ENCODE measurements around the gene SRMS.

The SRMS gene

GRCh38 chr20:63537525-63538203 is 9.9 kb downstream of the SRMS start:
- DNase-seq (ENCODE audit: low read depth) = peak; percentile 88

DNA sequence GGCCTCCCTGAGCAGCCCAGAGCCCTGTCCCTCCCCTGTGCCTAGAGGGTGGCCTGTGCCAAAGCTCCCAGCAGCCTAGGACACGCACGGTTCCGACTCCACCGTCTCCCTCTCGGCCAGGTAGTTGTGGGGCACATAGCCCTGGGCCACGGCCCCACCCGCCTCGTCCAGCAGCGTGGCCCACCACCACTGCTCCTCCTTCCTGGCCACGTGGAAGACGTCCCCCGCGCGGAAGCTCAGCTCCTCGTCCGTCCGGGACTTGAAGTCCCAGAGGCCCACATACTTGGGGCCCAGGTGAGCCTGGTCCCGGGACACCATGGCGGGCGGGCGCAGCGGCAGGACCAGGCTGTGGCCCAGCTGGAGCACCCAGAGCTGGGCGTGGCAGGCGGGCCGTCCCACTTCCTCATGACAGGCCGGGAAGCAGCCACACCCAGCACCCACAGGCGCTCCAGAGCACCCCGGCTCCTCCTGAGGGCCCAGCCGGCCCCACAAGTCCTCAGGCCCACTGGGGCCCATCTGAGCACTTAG is 10.5 kb downstream of the SRMS start, which contains the start of gene PTK6:
TSS of gene PTK6 (minus strand) at position 380 of the 528 bp plus-strand sequence. CDS start at position 318, 62 bp downstream.
- no peak for DNase-seq (ENCODE audit: low read depth)

GRCh38 chr20:63536241-63536977 is 11.1 kb downstream of the SRMS start:
- DNase-seq (ENCODE audit: low read depth) = no peak

DNA sequence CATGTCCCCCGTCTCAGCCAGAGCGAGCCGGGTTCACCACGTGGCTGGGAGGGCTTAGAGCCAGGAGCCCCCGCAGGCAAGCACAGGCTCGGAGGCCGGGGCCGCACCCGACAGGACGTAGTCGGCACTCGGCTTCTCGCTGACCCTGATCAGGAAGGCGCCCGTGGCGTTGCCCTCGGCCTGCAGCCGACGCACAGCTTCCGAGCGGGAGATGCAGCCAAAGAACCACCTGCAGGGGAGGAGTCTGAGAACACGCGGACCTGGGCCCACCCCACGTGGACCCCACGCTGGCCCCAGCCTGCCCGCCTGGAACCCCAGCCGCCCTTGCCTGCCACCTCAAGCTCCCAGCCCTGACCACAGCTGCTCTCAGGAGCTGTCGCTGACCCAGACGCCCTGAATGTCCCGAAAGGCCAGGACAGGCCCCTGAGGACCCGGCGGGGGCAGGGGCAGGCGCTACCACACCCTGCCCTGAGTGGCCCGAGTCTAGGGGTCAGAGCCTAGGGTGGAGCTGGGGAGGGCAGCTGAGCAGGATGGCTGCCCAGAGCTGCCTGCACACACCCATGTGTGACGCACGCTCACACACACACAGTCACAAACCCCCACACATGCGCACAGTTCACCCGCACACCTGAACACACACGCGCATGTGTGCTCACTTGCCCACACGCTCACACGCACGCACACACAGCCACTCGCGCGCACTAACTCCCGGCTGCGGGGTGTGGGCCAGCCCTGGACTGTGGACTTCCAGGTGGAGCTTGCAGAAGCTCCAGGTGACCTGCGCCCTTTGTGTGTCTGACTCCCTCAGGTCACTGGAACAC is 12.5 kb downstream of the SRMS start:
- no peak for DNase-seq (ENCODE audit: low read depth)

DNA sequence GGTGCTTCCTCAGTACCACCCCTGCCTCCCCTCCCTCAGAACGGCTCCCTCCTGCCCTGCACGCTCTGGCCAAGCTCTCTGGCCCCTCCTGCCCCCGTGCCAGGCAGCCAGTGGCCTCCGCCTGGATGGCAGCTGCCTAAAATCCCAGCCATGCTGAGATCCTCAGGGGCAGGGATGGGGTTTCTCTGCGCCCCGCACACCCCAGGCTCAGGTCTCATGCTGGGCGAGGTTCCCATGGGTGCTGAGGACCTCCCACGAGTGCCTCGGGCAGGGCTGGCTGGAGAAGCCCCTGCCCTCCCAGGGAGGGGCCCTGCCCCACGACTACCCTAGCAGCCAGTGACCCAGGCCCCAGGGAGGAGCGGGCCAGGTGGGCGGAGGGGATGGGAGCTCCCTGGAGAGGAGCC is 13.1 kb downstream of the SRMS start:
- no peak for DNase-seq (ENCODE audit: low read depth)

DNA sequence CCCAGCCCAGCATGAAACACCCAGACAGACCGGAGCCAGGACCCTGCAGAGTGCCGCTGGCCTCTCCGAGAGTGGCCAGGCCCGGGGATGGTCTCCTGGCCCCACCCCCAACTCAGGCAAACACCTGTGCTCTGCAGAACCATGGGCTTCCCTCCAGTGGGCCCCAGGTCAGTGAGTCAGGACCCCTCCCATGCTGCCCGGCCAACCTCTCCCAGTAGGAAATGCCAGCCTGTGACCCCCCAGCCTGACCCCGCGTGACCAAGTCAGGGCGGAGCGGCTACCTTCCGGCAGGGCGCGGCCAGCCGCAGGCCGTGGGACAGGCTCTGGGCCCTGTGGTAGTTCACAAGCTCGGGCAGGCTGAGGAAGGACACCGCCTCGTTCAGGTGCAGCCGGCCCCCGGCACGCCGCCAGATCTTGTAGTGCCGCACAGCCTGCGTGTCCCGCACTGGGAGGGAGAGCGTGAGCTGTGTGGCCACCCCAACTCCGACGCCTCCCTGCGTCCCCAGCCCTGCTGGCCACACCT is 13.6 kb downstream of the SRMS start:
- DNase-seq (ENCODE audit: low read depth) = no peak

DNA sequence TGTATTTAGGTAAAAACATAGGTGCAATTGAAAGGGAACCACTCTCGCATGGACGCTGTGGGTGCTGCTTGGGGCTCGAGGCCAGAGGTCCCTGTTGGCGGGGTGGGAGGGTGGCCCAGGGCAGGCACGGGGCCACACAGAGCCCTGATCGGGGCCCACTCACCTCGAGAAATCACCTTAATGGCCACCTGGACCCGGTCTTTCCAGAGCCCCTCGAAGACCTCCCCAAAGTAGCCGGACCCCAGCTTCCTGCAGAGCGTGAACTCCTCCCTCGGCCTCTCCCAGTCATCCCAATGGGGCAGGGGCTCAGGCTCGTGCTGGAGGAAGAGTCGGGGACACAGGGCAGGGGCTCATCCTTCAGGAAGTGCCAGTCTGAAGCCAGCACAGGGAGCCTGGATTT is 14.2 kb downstream of the SRMS start:
- no peak for DNase-seq (ENCODE audit: low read depth)

DNA sequence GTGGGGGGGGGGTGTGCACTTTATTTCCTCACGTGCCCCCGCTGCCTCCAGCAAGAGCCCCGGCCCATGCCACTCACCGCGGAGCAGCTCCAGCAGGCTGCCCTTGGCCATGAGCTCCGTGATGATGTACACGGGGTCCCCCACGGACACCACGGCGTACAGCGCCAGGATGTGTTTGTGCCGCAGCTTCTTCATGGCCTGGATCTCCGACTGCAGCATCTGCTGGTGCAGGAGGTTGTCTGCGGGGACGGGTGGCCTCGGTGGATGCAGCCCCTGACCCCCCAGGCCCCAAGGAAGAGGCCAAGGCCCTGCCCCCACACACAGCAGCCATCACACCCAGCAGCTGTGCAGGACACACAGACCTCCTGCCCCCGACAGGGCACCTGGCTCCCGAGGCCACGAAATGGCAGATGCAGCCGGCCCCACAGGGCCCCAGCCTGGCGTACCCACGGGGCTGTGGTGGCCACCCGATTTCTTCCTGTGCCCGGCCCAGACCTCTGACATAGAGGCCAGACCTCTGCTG is 15.0 kb downstream of the SRMS start:
- no peak for DNase-seq (ENCODE audit: low read depth)

GRCh38 chr20:63531686-63532448 is 15.7 kb downstream of the SRMS start:
- DNase-seq (ENCODE audit: low read depth) = no peak

- DNase-seq (ENCODE audit: low read depth) = no peak
Observed at GRCh38 chr20:63530788-63531160, 16.8 kb downstream of the SRMS start.

- DNase-seq (ENCODE audit: low read depth) = no peak
Observed at GRCh38 chr20:63529861-63530787, 17.4 kb downstream of the SRMS start.

DNA sequence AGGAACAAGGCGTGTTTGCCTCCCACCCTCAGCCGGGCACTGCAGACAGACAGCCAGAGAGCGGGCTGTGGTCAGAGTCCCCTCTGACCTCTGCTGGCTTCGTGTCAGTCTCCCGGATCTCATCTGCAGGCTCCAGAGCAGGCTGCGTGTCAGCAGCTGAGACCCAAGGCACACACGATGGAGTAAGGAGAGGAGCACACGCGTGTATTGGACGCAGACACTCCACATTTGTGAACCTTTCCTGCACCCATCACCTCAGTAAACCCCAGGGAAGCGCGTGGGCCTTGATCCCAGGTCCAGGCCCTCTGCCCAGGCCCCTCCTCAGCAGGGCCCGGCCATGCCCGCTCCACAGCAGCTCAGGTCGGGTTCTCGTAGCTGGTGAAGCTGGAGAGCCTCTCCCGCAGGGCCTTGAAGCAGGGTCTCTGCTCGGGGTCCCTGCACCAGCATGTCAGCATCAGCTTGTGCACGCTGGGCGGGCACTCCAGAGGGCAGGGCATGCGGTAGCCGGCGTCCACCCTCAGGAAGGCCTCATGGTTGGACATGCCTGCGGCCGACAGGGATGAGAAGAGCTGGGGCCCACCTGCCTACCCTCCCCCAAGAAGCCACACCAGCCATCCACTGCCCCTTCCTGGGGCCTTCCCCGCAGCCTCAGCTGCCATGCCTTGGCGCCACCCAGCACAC is 18.2 kb downstream of the SRMS start:
- DNase-seq (ENCODE audit: low read depth) = no peak

GRCh38 chr20:63527184-63527583 is 20.4 kb downstream of the SRMS start:
- DNase-seq (ENCODE audit: low read depth) = no peak

- DNase-seq (ENCODE audit: low read depth) = no peak
Observed at GRCh38 chr20:63525971-63526370, 21.6 kb downstream of the SRMS start.

DNA sequence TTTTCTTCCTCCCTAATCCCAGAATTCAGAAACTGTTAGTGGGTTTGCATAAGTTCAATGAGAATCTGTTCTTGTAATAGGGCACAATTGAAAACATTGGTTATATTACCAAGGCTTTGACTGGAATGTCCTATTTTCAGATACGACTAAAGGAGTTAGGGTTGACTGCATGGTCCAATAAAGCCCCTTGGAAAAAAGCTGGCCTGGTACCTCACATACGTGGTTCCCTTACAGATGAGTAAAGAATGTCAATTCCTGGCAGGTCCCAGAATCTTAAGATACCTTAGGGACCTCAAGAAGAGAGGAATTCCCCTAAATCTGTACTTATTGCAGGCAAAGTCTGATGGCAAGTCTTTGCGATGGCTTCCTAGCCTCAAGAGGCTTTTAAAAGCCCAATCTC is 22.4 kb downstream of the SRMS start:
- no peak for DNase-seq (ENCODE audit: low read depth)

DNA sequence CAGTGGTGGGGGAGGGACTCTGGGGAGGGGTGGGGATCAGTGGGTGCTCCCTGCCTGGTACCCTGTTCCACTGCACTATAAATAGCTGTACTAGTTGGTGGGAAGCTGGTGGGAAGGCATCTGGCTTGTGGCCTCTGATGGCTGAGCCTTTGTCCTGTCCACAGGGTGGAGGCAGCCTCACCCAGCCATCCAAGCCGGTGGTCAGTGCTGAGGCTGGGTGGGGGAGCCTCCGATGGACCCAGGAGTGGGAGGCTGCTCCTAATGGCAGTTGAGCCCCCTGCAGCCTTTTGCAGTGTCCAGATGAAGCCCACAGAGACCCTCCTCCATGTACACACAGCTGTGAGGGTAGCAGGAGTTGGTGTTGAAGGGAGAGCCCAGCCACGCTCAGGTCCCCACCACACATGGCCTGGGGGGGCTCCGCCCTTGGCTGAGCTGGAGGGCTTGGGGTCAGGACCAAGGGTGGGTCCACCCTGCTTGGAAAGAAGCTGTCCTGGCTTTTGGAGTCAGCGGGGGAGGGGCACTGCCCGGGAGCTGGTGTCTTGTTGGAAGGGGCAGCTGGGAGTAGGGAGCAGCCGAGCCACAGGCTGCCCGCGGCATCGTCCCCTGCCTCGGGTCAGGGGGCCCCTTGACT is 24.5 kb downstream of the SRMS start:
- no peak for DNase-seq (ENCODE audit: low read depth)

DNA sequence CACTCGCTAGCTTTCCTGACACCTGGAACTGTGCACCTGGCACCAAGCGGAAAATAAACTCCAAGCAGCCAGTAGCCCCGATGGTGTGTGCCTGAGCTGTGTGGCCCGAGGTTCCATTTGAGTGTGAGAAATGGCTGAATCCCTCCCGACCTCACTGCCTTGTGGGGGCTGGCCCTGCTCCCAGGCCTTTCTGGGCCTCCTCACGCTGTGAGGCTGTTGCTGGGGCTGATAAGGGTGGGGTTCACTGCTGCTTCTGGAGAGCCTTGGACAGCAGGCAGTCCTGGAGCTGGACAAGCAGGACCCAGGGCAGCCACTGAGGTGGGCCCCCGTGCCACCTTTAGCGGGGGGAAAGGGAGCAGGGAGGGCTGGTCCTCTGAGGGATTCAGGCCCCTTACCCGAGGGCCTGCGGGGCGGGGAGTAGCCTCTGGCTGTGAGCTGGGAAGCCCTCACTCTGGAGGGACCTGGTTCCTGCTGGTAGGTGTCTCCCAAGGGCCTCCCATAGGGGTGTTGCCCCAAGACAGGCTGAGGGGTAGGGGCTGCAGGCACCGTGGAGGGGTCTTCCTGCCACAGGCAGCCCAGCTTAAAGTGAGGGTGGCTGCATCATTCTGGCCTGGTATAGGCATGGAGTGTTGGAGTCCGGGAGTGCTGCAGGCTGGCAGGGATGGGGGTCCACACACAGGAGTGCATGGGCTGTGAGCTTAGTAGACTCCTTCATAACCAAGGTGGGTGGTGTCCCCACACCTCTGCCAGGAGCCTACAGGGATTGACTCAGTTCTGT is 25.3 kb downstream of the SRMS start:
- DNase-seq (ENCODE audit: low read depth) = no peak

- DNase-seq (ENCODE audit: low read depth) = no peak
Observed at GRCh38 chr20:63521602-63522001, 25.9 kb downstream of the SRMS start.
